Natural killer cell (primary cell): ENCODE data around the gene TTC24. TPM values are rescaled to one million over a fixed set of nuclear protein-coding genes. Genes with fewer than 3 reads are reported as not detected.

Experiments
- ATAC-seq, 3 donors: fragments of 150-1000 bp in 2 of 3; fragments of 200-7000 bp in 1 of 3; cut with Tn5 transposase; 1 replicate in 1 of 3; 2 replicates in 2 of 3; pipeline ENCODE4 v1.10.0; 2021; ENCODE audit warnings: mild to moderate bottlenecking in 2 of 3, moderate library complexity in 2 of 3
- DNase-seq, 2 donors: peaks; one replicate each; pipeline versions ENCODE4 v3.0.0 to v3.0.0-alpha.2; 2013 to 2021; ENCODE audit warnings: mixed read lengths in 1 of 2
- H3K27ac ChIP-seq: one replicate; pipeline ENCODE4 v1.5.1; 2013; ENCODE audit warnings: mild to moderate bottlenecking, low read length
- H3K27me3 ChIP-seq: one replicate; pipeline ENCODE4 v1.6.1; 2013; ENCODE audit warnings: low read length; ENCODE audit not compliant: control insufficient read depth, insufficient read depth
- H3K36me3 ChIP-seq: one replicate; pipeline ENCODE4 v1.6.1; 2013; ENCODE audit warnings: low read length; ENCODE audit not compliant: control insufficient read depth, insufficient read depth
- H3K4me1 ChIP-seq: one replicate; pipeline ENCODE4 v1.6.1; 2013; ENCODE audit warnings: low read length; ENCODE audit not compliant: control insufficient read depth, insufficient read depth
- H3K4me3 ChIP-seq: one replicate; pipeline ENCODE4 v1.5.1; 2013; ENCODE audit warnings: low read length
- H3K9me3 ChIP-seq: one replicate; pipeline ENCODE4 v1.6.1; 2013; ENCODE audit warnings: low read length; ENCODE audit not compliant: control insufficient read depth, insufficient read depth
- H3K27ac Mint-ChIP-seq, 2 donors: one replicate each; pipeline ENCODE4 v1.8.0; 2022; ENCODE audit warnings: mild to moderate bottlenecking in 2 of 2, mixed read lengths in 2 of 2, moderate library complexity in 1 of 2
- H3K27me3 Mint-ChIP-seq, 2 donors: one replicate each; pipeline ENCODE4 v1.8.0; 2022; ENCODE audit warnings: low read depth in 2 of 2, mixed read lengths in 2 of 2
- H3K36me3 Mint-ChIP-seq: one replicate; pipeline ENCODE4 v1.8.0; 2022; ENCODE audit warnings: mixed read lengths
- H3K4me1 Mint-ChIP-seq, 2 donors: one replicate each; pipeline ENCODE4 v1.8.0; 2022; ENCODE audit warnings: mixed read lengths in 2 of 2
- H3K4me3 Mint-ChIP-seq: one replicate; pipeline ENCODE4 v1.8.0; 2022; ENCODE audit warnings: mild to moderate bottlenecking, moderate library complexity, mixed read lengths
- H3K9me3 Mint-ChIP-seq, 2 donors: one replicate each; pipeline ENCODE4 v1.8.0; 2022; ENCODE audit warnings: mixed read lengths in 2 of 2
- CTCF ChIP-seq: fragments of 200-600 bp; IDR thresholded peaks from one replicate; pipeline ENCODE4 v1.8.0; 2022; ENCODE audit warnings: antibody characterized with exemption
- WGBS: methylation state at CpG from one replicate; pipeline ENCODE4 v1.1.7; 2013; ENCODE audit warnings: missing lambda C conversion rate; ENCODE audit not compliant: insufficient coverage; 5-methylcytosine and 5-hydroxymethylcytosine counted together
- intact Hi-C: fragments of 100-400 bp; cut with micrococcal nuclease; formaldehyde crosslinking; loops from one replicate; pipeline ENCODE4 v1.14.2; 2022
- total RNA-seq, 4 donors: library from RNA; stranded (reverse); fragments of 120-200 nt in 1 of 4; gene quantifications; one replicate each; pipeline versions ENCODE4 v1.2.3 to v1.2.4, GENCODE V29; 2013 to 2022

Gene TTC24
- total RNA-seq, 3 donors from 2014 or later (not counting 1 experiment from before 2014, with no cell fraction given) = 3.3 to 4.1 (median 4.0) TPM

- peak overlapping the region; percentile 90 to 92 for H3K27ac Mint-ChIP-seq
- WGBS = 4% methylated on average over 13 of the region's 13 CpGs
- Histone ChIP-seq H3K27ac (peak overlapping the region; percentile 81), H3K9me3 (no peaks in the 10 kb centered on the region), H3K4me3 (peak overlapping the region; percentile 97), H3K36me3 (peaks cover 12% of the 10 kb centered on the region), H3K27me3 (no peaks in the 10 kb centered on the region), H3K4me1 (peaks cover 26% of the 10 kb centered on the region)
- peak overlapping the region; percentile 99 for H3K4me3 Mint-ChIP-seq
- H3K9me3 Mint-ChIP-seq = no peaks in the 10 kb centered on the region
- no peaks in the 10 kb centered on the region for H3K27me3 Mint-ChIP-seq
- no peaks in the 10 kb centered on the region for H3K36me3 Mint-ChIP-seq
- H3K4me1 Mint-ChIP-seq = peaks cover 20 to 28% of the 10 kb centered on the region in 2 donors
- DNase-seq = no peak
- no peak for TF ChIP-seq CTCF
- intact Hi-C loops = loop anchor here (1.0 to 2.0 kb wide), 3 partner anchors 9 to 144 kb away; partner anchors contain the start of gene NAXE
- no peak for ATAC-seq
These were observed 21.2 kb downstream of the TTC24 start for GRCh38 chr1:156600733-156601121.

- under 1% methylated on average over 35 of the region's 35 CpGs for WGBS
- H3K4me3 ChIP-seq = peak within 1 kb of the TSS; percentile 97
- TF ChIP-seq CTCF = no peak
- no peaks in the 10 kb centered on the region for H3K27me3 ChIP-seq
- H3K36me3 ChIP-seq = peaks cover 12% of the 10 kb centered on the region
- intact Hi-C loops = loop anchor here (1.0 to 2.0 kb wide), 3 partner anchors 10 to 144 kb away; partner anchors contain the start of gene NAXE
- Mint-ChIP-seq H3K4me1 (peaks cover 20 to 28% of the 10 kb centered on the region in 2 donors), H3K9me3 (no peaks in the 10 kb centered on the region), H3K4me3 (peak within 1 kb of the TSS; percentile 99), H3K27me3 (no peaks in the 10 kb centered on the region), H3K36me3 (no peaks in the 10 kb centered on the region), H3K27ac (peak within 1 kb of the TSS; percentile 90 to 92)
- no peaks in the 10 kb centered on the region for H3K9me3 ChIP-seq
- peaks cover 26% of the 10 kb centered on the region for H3K4me1 ChIP-seq
- ATAC-seq (peak; percentile 84 to 88 (median 86)), DNase-seq (peak; percentile 58 to 85)
- H3K27ac ChIP-seq = peak within 1 kb of the TSS; percentile 81
These were observed 21.8 kb downstream of the TTC24 start, which contains the start of gene GPATCH4 for GRCh38 chr1:156601122-156601830. GPATCH4 (minus strand) TSS chr1:156601479.

GRCh38 chr1:156601892-156602291 lies 22.4 kb downstream of the TTC24 start:
- H3K27ac ChIP-seq = peak overlapping the region; percentile 81
- no peak for DNase-seq
- peaks cover 26% of the 10 kb centered on the region for H3K4me1 ChIP-seq
- Mint-ChIP-seq H3K4me1 (peaks cover 20 to 28% of the 10 kb centered on the region in 2 donors), H3K27ac (peak overlapping the region; percentile 90 to 92), H3K27me3 (no peaks in the 10 kb centered on the region), H3K36me3 (no peaks in the 10 kb centered on the region), H3K4me3 (peak overlapping the region; percentile 99), H3K9me3 (no peaks in the 10 kb centered on the region)
- peak overlapping the region; percentile 97 for H3K4me3 ChIP-seq
- peaks cover 12% of the 10 kb centered on the region for H3K36me3 ChIP-seq
- TF ChIP-seq CTCF = no peak
- ATAC-seq = no peak
- H3K9me3 ChIP-seq = no peaks in the 10 kb centered on the region
- 78% methylated on average over 12 of the region's 12 CpGs for WGBS
- intact Hi-C loops = loop anchor here (1.0 to 2.0 kb wide), 3 partner anchors 11 to 145 kb away; partner anchors contain the start of gene NAXE
- H3K27me3 ChIP-seq = no peaks in the 10 kb centered on the region
